GM12875 (cell line): ENCODE results near the gene TIMM9.
A peak's percentile ranks its signal among the peaks of the same experiment; 100 is the strongest.

Source experiments
- H3K4me3 ChIP-seq: one replicate; pipeline ENCODE4 v1.5.1; 2011; ENCODE audit warnings: low read depth, low read length, control low read depth
- CTCF ChIP-seq: IDR thresholded peaks from 2 replicates; pipeline ENCODE4 v1.5.1; 2011; ENCODE audit warnings: low read depth, mild to moderate bottlenecking, control low read depth, inconsistent platforms, low read length, moderate library complexity, borderline replicate concordance; ENCODE audit not compliant: insufficient read depth

TIMM9 gene

GRCh38 chr14:58463147-58463546, 35.8 kb upstream of the TIMM9 start:
- TF ChIP-seq CTCF, result no peak

GRCh38 chr14:58460772-58461171, 33.4 kb upstream of the TIMM9 start:
- no peak for TF ChIP-seq CTCF
- H3K4me3 ChIP-seq, result no peak overlapping the region

More at GRCh38 chr14:58463147-58463546, 35.8 kb upstream of the TIMM9 start:
- no peak overlapping the region for H3K4me3 ChIP-seq

- no peak for TF ChIP-seq CTCF
- H3K4me3 ChIP-seq, result no peak overlapping the region
Measured at GRCh38 chr14:58455593-58456265, 28.4 kb upstream of the TIMM9 start.

GRCh38 chr14:58444627-58445026, 17.3 kb upstream of the TIMM9 start:
- no peak for TF ChIP-seq CTCF

GRCh38 chr14:58439476-58439875, 12.1 kb upstream of the TIMM9 start:
- no peak overlapping the region for H3K4me3 ChIP-seq
- TF ChIP-seq CTCF, result no peak

More at GRCh38 chr14:58444627-58445026, 17.3 kb upstream of the TIMM9 start:
- no peak overlapping the region for H3K4me3 ChIP-seq

- H3K4me3 ChIP-seq, result no peak overlapping the region
- TF ChIP-seq CTCF, result no peak
Measured at GRCh38 chr14:58430156-58430555, 2.8 kb upstream of the TIMM9 start.

- TF ChIP-seq CTCF, result no peak
- peak overlapping the region; percentile 65 for H3K4me3 ChIP-seq
Measured at GRCh38 chr14:58428118-58428683, 870 bp upstream of the TIMM9 start.
